Pancreas (tissue), 10 donors: ENCODE data around the gene C9. TPM values are rescaled to one million over a fixed set of nuclear protein-coding genes. Genes with fewer than 3 reads are reported as not detected.
"Not testable (repeated sequence)": the region's sequence is repeated elsewhere in the genome, so short reads cannot be mapped to it uniquely, and the experiment has no call there.

Experiments
- ATAC-seq, 4 donors: fragments of 200-7000 bp; cut with Tn5 transposase; one replicate each; pipeline versions ENCODE4 v1.8.0 to v1.9.1; 2020; ENCODE audit warnings: mild to moderate bottlenecking in 4 of 4, moderate library complexity in 4 of 4
- DNase-seq, 6 donors: peaks; one replicate each; pipeline ENCODE4 v3.0.0-alpha.2; 2020
- FAIRE-seq: peaks from 2 replicates; lab custom pipeline; 2012; peaks lifted over from hg19 to GRCh38; lab: Jason Lieb, UNC
- H3K27ac ChIP-seq, 4 donors: fragments of 200-600 bp; sonication (generic); 1 replicate in 3 of 4; 2 replicates in 1 of 4; pipeline versions ENCODE4 v1.5.0 to v1.8.0; 2020
- H3K27me3 ChIP-seq, 4 donors: fragments of 200-600 bp; one replicate each; pipeline ENCODE4 v1.8.0; 2021
- H3K36me3 ChIP-seq, 3 donors: fragments of 200-600 bp; sonication (generic) in 1 of 3; one replicate each; pipeline versions ENCODE4 v1.5.0 to v1.8.0; 2020 to 2021
- H3K4me1 ChIP-seq, 3 donors: fragments of 200-600 bp; one replicate each; pipeline ENCODE4 v1.8.0; 2021
- H3K4me3 ChIP-seq, 4 donors: fragments of 200-600 bp; sonication (generic) in 2 of 4; one replicate each; pipeline versions ENCODE4 v1.5.0 to v1.8.0; 2020 to 2021
- H3K9me3 ChIP-seq, 4 donors: fragments of 200-600 bp; one replicate each; pipeline ENCODE4 v1.8.0; 2021
- CTCF ChIP-seq, 4 donors: fragments of 200-600 bp; sonication (generic) in 3 of 4; IDR thresholded peaks; one replicate each; pipeline versions ENCODE4 v1.5.0 to v1.8.0; 2021; ENCODE audit warnings: antibody characterized with exemption in 4 of 4
- WGBS, 2 donors: extraction: QIAGEN DNeasy Blood & Tissue Kit; methylation state at CpG; one replicate each; pipeline ENCODE4 v1.1.7; 2013; 5-methylcytosine and 5-hydroxymethylcytosine counted together
- intact Hi-C, 3 donors: fragments of 100-400 bp; cut with DNase I; formaldehyde crosslinking; loops; one replicate each; pipeline versions ENCODE4 v1.11.1 to v1.14.2; 2022
- polyA plus RNA-seq, 2 donors: library from polyadenylated mRNA; stranded (reverse); fragments of 200-250 nt; gene quantifications; one replicate each; pipeline ENCODE4 v1.2.3, GENCODE V29; 2013
- total RNA-seq, 6 donors: library from RNA; stranded (reverse); fragmentation: NEBNext Ultra II Directional in 4 of 6; extraction: Animal tissue kit (Norgen Biotek cat#: 25700) in 4 of 6; gene quantifications; one replicate each; pipeline versions ENCODE4 v1.2.1 to v1.2.4, GENCODE V29; 2021 to 2023
- donor health status: healthy with polysubstance abuse.
- donor health status: DM: no; HTN: no; CAD: no; lungs with moderate emphysema.
- donor health status: DM: no; HTN: no; CAD: no.
- donor health status: control.
- donor health status: control.
- donor health status: Bipolar disorder and iron deficiency.
- donor health status: DM: yes; HTN: yes; CAD: no.
- donor health status: DM: no; HTN: no; CAD: no.
- donor health status: DM: no; HTN: no; CAD: no.
- donor health status: DM: yes; HTN: yes; CAD: no.

The C9 gene
- total and polyA plus RNA-seq, 8 donors: 0.82 TPM; not detected in 7

GRCh38 chr5:39299962-39300361 is 64.3 kb downstream of the C9 start:
- intact Hi-C loops: no loop called here
- Histone ChIP-seq H3K27me3 (no peaks in the 10 kb centered on the region), H3K27ac (no peak overlapping the region), H3K9me3 (no peaks in the 10 kb centered on the region), H3K4me3 (no peak overlapping the region), H3K36me3 (no peaks in the 10 kb centered on the region), H3K4me1 (no peaks in the 10 kb centered on the region)
- TF ChIP-seq CTCF (IDR thresholded peaks at IDR 0.05): no peak
- FAIRE-seq: no peak
- no peak for DNase-seq
- no peak for ATAC-seq

DNA sequence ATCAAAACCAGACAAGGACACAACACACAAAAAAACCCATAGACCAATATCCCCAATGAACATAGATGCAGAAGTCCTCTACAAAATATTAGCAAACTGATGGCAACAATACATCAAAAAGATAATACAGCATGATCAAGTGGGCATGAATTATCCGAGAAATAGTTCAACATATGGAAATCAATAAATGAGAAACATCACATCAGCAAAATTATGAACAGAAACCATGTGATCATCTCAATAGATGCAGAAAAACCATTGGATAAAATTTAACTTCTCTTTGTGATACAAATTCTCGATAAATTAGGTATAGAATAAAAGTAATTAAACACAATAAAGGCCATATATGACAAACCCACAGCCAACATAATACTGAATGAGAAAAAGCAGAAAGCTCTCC is 69.6 kb downstream of the C9 start:
- intact Hi-C loops: no loop called here
- Histone ChIP-seq H3K36me3 (no peaks in the 10 kb centered on the region), H3K9me3 (no peaks in the 10 kb centered on the region), H3K27me3 (no peaks in the 10 kb centered on the region), H3K4me3 (no peak overlapping the region), H3K27ac (no peak overlapping the region), H3K4me1 (no peaks in the 10 kb centered on the region)
- ATAC-seq (no peak), DNase-seq (no peak), FAIRE-seq (no peak)
- no peak for TF ChIP-seq CTCF (IDR thresholded peaks at IDR 0.05)
- WGBS, 2 donors: 57 to 77% methylated on average over 2 of the region's 2 CpGs

DNA sequence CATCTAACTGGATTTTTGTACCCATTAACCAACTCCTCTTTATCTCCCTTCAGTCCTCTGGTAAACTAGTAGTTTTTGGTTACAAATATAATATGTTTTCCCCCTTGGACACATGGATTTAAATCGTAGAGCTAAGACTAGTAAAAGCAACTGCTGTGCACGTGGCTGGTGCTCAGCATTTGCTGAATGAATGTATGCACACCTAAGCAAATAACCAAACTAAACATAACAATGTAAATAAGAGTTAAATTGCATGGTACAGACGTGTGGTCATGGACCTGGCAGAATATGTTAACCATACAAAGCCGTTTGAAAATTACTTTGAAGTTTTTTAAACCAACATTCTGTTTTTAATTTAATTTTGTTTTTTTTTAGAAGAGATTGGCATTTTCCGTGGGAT is 79.7 kb downstream of the C9 start:
- DNase-seq: no peak
- no peak for ATAC-seq
- 31 to 39% methylated on average over 5 of the region's 5 CpGs for WGBS, 2 donors
- no peak for FAIRE-seq
- Histone ChIP-seq H3K9me3 (no peaks in the 10 kb centered on the region), H3K27me3 (no peaks in the 10 kb centered on the region), H3K4me1 (no peaks in the 10 kb centered on the region), H3K36me3 (no peaks in the 10 kb centered on the region), H3K27ac (no peak overlapping the region), H3K4me3 (no peak overlapping the region)
- no peak for TF ChIP-seq CTCF (IDR thresholded peaks at IDR 0.05)
- intact Hi-C loops: no loop called here

- Histone ChIP-seq H3K36me3 (no peaks in the 10 kb centered on the region), H3K27ac (no peak overlapping the region), H3K9me3 (no peaks in the 10 kb centered on the region), H3K4me1 (no peaks in the 10 kb centered on the region), H3K27me3 (no peaks in the 10 kb centered on the region), H3K4me3 (no peak overlapping the region)
- DNase-seq (peak in 3 of 6 donors; percentile 22 to 31 (median 25)), FAIRE-seq (no peak), ATAC-seq (peak; percentile 55 to 89 (median 86))
- WGBS, 2 donors: 7 to 14% methylated on average over 3 of the region's 3 CpGs
- peak in 1 of 4 donors; percentile 35 for TF ChIP-seq CTCF (IDR thresholded peaks at IDR 0.05)
- intact Hi-C loops: no loop called here
Measured at GRCh38 chr5:39283231-39283818, 81.0 kb downstream of the C9 start.

- ATAC-seq: no peak
- no peak for DNase-seq
- H3K4me1 ChIP-seq: no peaks in the 10 kb centered on the region
- intact Hi-C loops: no loop called here
- no peak for FAIRE-seq
- no peak overlapping the region for H3K4me3 ChIP-seq
- no peak for TF ChIP-seq CTCF (IDR thresholded peaks at IDR 0.05)
- H3K27ac ChIP-seq: no peak overlapping the region
- no peaks in the 10 kb centered on the region for H3K27me3 ChIP-seq
- H3K9me3 ChIP-seq: no peaks in the 10 kb centered on the region
- H3K36me3 ChIP-seq: no peaks in the 10 kb centered on the region
- 77 to 83% methylated on average over 1 of the region's 1 CpG for WGBS, 2 donors
Measured at GRCh38 chr5:39282561-39282960, 81.7 kb downstream of the C9 start.

GRCh38 chr5:39275865-39276264 is 88.4 kb downstream of the C9 start:
- 71 to 81% methylated on average over 4 of the region's 4 CpGs for WGBS, 2 donors
- ATAC-seq, H3K9me3 ChIP-seq, intact Hi-C loops, H3K36me3 ChIP-seq, DNase-seq, H3K27me3 ChIP-seq, H3K4me1 ChIP-seq, H3K27ac ChIP-seq, FAIRE-seq, H3K4me3 ChIP-seq: not testable (repeated sequence)
